ENCODE results near the gene PRKG1. TPM values are rescaled to one million over a fixed set of nuclear protein-coding genes. Genes with fewer than 3 reads are reported as not detected.

Gene PRKG1
- total RNA-seq, 1 experiment from 2014 or later, result 0.21 TPM

GRCh38 chr10:51348622-51349021, 274.3 kb downstream of the PRKG1 start:
- Mint-ChIP-seq H3K4me1 (ENCODE audit: low read depth, unreplicated experiment) (no peaks in the 10 kb centered on the region), H3K4me3 (ENCODE audit: low read depth, unreplicated experiment) (no peak overlapping the region), H3K27ac (ENCODE audit: unreplicated experiment) (no peak overlapping the region), H3K27me3 (ENCODE audit: unreplicated experiment) (peaks cover 15% of the 10 kb centered on the region), H3K36me3 (ENCODE audit: insufficient read depth, unreplicated experiment) (no peaks in the 10 kb centered on the region), H3K9me3 (ENCODE audit: low read depth, unreplicated experiment) (peaks cover 5% of the 10 kb centered on the region)
- no TSS peak for BruUV-seq (replicated peaks)
- TF ChIP-seq CTCF (IDR thresholded peaks at IDR 0.05; ENCODE audit: unreplicated experiment), result no peak
- intact Hi-C loops (cut with micrococcal nuclease; ENCODE audit: unreplicated experiment), result no loop called here
- DNase-seq, result no peak
- CTCF ChIA-PET, result no interaction called here

- H3K36me3 Mint-ChIP-seq (ENCODE audit: insufficient read depth, unreplicated experiment), result no peaks in the 10 kb centered on the region
- peaks cover 17% of the 10 kb centered on the region for H3K27me3 Mint-ChIP-seq (ENCODE audit: unreplicated experiment)
- intact Hi-C loops (cut with micrococcal nuclease; ENCODE audit: unreplicated experiment), result no loop called here
- no peaks in the 10 kb centered on the region for H3K4me1 Mint-ChIP-seq (ENCODE audit: low read depth, unreplicated experiment)
- no peak for TF ChIP-seq CTCF (IDR thresholded peaks at IDR 0.05; ENCODE audit: unreplicated experiment)
- CTCF ChIA-PET, result no interaction called here
- DNase-seq, result no peak
- no peaks in the 10 kb centered on the region for H3K9me3 Mint-ChIP-seq (ENCODE audit: low read depth, unreplicated experiment)
- BruUV-seq (replicated peaks), result no TSS peak
- H3K4me3 Mint-ChIP-seq (ENCODE audit: low read depth, unreplicated experiment), result no peak overlapping the region
- no peak overlapping the region for H3K27ac Mint-ChIP-seq (ENCODE audit: unreplicated experiment)
Measured at GRCh38 chr10:51357170-51357569, 282.9 kb downstream of the PRKG1 start.

GRCh38 chr10:51358227-51358626, 283.9 kb downstream of the PRKG1 start:
- CTCF ChIA-PET, result no interaction called here
- H3K27me3 Mint-ChIP-seq (ENCODE audit: unreplicated experiment), result peaks cover 7% of the 10 kb centered on the region
- TF ChIP-seq CTCF (IDR thresholded peaks at IDR 0.05; ENCODE audit: unreplicated experiment), result no peak
- H3K36me3 Mint-ChIP-seq (ENCODE audit: insufficient read depth, unreplicated experiment), result no peaks in the 10 kb centered on the region
- BruUV-seq (replicated peaks), result no TSS peak
- no peaks in the 10 kb centered on the region for H3K9me3 Mint-ChIP-seq (ENCODE audit: low read depth, unreplicated experiment)
- H3K4me1 Mint-ChIP-seq (ENCODE audit: low read depth, unreplicated experiment), result no peaks in the 10 kb centered on the region
- H3K27ac Mint-ChIP-seq (ENCODE audit: unreplicated experiment), result no peak overlapping the region
- intact Hi-C loops (cut with micrococcal nuclease; ENCODE audit: unreplicated experiment), result no loop called here
- DNase-seq, result no peak
- H3K4me3 Mint-ChIP-seq (ENCODE audit: low read depth, unreplicated experiment), result no peak overlapping the region

GRCh38 chr10:51363415-51363814, 289.1 kb downstream of the PRKG1 start:
- Mint-ChIP-seq H3K9me3 (ENCODE audit: low read depth, unreplicated experiment) (no peaks in the 10 kb centered on the region), H3K36me3 (ENCODE audit: insufficient read depth, unreplicated experiment) (no peaks in the 10 kb centered on the region)
- CTCF ChIA-PET, result no interaction called here

More at GRCh38 chr10:51363415-51363814, 289.1 kb downstream of the PRKG1 start:
- no peak for DNase-seq
- no peak overlapping the region for H3K27ac Mint-ChIP-seq (ENCODE audit: unreplicated experiment)
- intact Hi-C loops (cut with micrococcal nuclease; ENCODE audit: unreplicated experiment), result no loop called here
- H3K27me3 Mint-ChIP-seq (ENCODE audit: unreplicated experiment), result peaks cover 12% of the 10 kb centered on the region
- TF ChIP-seq CTCF (IDR thresholded peaks at IDR 0.05; ENCODE audit: unreplicated experiment), result no peak
- no peaks in the 10 kb centered on the region for H3K4me1 Mint-ChIP-seq (ENCODE audit: low read depth, unreplicated experiment)
- no peak overlapping the region for H3K4me3 Mint-ChIP-seq (ENCODE audit: low read depth, unreplicated experiment)
- BruUV-seq (replicated peaks), result no TSS peak
